Thoracic aorta (tissue), 2 donors: ENCODE data around the gene EPHA6. TPM values are rescaled to one million over a fixed set of nuclear protein-coding genes. Genes with fewer than 3 reads are reported as not detected.

Source experiments
- ATAC-seq: fragments of 150-250 bp; one replicate; pipeline ENCODE4 v1.8.0; 2017; ENCODE audit warnings: low read depth; ENCODE audit not compliant: insufficient number of reproducible peaks, low FRiP score
- DNase-seq: peaks from one replicate; pipeline ENCODE4 v3.0.0-alpha.2; 2020; ENCODE audit warnings: low spot score
- H3K27ac ChIP-seq, 2 donors: fragments of 200-600 bp; sonication (generic); 1 replicate in 1 of 2; 2 replicates in 1 of 2; pipeline ENCODE4 v1.5.1; 2016; ENCODE audit warnings: mild to moderate bottlenecking in 2 of 2, moderate library complexity in 2 of 2
- H3K27me3 ChIP-seq: fragments of 200-600 bp; sonication (generic); replicated peaks from 2 replicates; pipeline ENCODE4 v1.6.0; 2016; ENCODE audit warnings: mild to moderate bottlenecking; ENCODE audit not compliant: insufficient read depth
- H3K36me3 ChIP-seq: fragments of 200-600 bp; sonication (generic); one replicate; pipeline ENCODE4 v1.5.1; 2016
- H3K4me1 ChIP-seq, 2 donors: fragments of 200-600 bp; sonication (generic); 1 replicate in 1 of 2; 2 replicates in 1 of 2; pipeline versions ENCODE4 v1.5.1 to v1.6.0; 2016; ENCODE audit warnings: low read depth in 2 of 2, mild to moderate bottlenecking in 1 of 2; ENCODE audit not compliant: control insufficient read depth in 1 of 2
- H3K4me3 ChIP-seq: fragments of 200-600 bp; sonication (generic); 2 replicates; pipeline ENCODE4 v1.5.1; 2016; ENCODE audit warnings: mild to moderate bottlenecking
- H3K9me3 ChIP-seq: fragments of 200-600 bp; sonication (generic); 2 replicates; pipeline ENCODE4 v1.5.1; 2016
- CTCF ChIP-seq: fragments of 200-600 bp; sonication (generic); IDR thresholded peaks from one replicate; pipeline ENCODE4 v1.5.1; 2019; ENCODE audit warnings: antibody characterized with exemption
- total RNA-seq, 2 donors: library from RNA; depleted of rRNA; stranded (reverse); fragments of >200 nt; gene quantifications; one replicate each; pipeline versions ENCODE4 v1.1.0 to v1.2.3, GENCODE V29; 2016

Gene EPHA6
- total RNA-seq, 2 donors from 2014 or later: 0.71 to 3.2 TPM

- no peaks in the 10 kb centered on the region for H3K27me3 ChIP-seq
- H3K4me3 ChIP-seq: no peak overlapping the region
- no peak for TF ChIP-seq CTCF
- ATAC-seq: no peak
- no peaks in the 10 kb centered on the region for H3K9me3 ChIP-seq
- no peaks in the 10 kb centered on the region for H3K4me1 ChIP-seq
- no peak overlapping the region for H3K27ac ChIP-seq
- no peaks in the 10 kb centered on the region for H3K36me3 ChIP-seq
- DNase-seq: no peak
Measured at GRCh38 chr3:97161169-97161568, 346.8 kb downstream of the EPHA6 start.

DNA sequence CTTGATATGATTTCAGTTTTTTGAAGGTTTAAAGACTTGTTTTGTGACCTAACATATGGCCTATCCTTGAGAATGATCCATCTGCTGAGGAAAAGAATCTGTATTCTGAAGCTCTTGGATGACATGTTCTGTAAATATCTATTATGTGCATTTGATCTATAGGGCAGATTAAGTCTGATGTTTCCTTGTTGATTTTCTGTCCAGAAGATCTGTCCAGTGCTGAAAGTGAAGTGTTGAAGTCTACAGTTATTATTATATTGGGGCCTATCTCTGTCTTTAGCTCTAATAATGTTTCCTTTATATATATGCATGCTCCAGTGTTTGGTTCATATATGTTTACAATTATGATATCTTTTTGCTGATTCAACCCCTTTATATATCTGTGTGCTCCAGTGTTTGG lies 362.8 kb downstream of the EPHA6 start:
- Histone ChIP-seq H3K4me3 (no peak overlapping the region), H3K27me3 (no peaks in the 10 kb centered on the region), H3K4me1 (no peaks in the 10 kb centered on the region), H3K36me3 (no peaks in the 10 kb centered on the region), H3K9me3 (peaks cover 10% of the 10 kb centered on the region), H3K27ac (no peak overlapping the region)
- no peak for TF ChIP-seq CTCF
- DNase-seq (no peak), ATAC-seq (no peak)

GRCh38 chr3:97181704-97182103 lies 367.3 kb downstream of the EPHA6 start:
- TF ChIP-seq CTCF: no peak
- ATAC-seq: no peak
- H3K4me3 ChIP-seq: no peak overlapping the region
- no peaks in the 10 kb centered on the region for H3K4me1 ChIP-seq
- H3K9me3 ChIP-seq: peaks cover 10% of the 10 kb centered on the region
- no peaks in the 10 kb centered on the region for H3K36me3 ChIP-seq
- H3K27ac ChIP-seq: no peak overlapping the region
- no peaks in the 10 kb centered on the region for H3K27me3 ChIP-seq
- no peak for DNase-seq

DNA sequence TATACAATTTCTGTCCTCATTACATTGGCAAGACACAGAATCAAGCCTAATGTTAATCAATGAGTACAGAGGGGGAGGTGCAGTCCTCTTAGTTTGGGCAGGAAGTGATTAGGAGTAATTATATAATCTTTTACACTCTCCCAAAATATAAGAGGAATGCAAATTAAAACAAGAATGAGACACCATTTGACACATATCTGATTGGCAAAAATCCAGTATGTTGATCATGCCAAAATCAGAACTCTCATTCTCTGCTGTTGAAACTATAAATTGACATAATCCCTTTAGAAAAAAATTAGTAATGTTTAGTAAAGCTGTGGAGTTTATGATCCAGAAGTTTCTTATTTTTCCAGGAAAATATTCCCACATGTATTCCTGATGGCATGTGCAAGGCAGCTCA lies 373.4 kb downstream of the EPHA6 start:
- Histone ChIP-seq H3K27ac (no peak overlapping the region), H3K36me3 (no peaks in the 10 kb centered on the region), H3K27me3 (no peaks in the 10 kb centered on the region), H3K4me3 (no peak overlapping the region), H3K9me3 (no peaks in the 10 kb centered on the region), H3K4me1 (no peaks in the 10 kb centered on the region)
- DNase-seq: no peak
- no peak for TF ChIP-seq CTCF
- ATAC-seq: no peak

DNA sequence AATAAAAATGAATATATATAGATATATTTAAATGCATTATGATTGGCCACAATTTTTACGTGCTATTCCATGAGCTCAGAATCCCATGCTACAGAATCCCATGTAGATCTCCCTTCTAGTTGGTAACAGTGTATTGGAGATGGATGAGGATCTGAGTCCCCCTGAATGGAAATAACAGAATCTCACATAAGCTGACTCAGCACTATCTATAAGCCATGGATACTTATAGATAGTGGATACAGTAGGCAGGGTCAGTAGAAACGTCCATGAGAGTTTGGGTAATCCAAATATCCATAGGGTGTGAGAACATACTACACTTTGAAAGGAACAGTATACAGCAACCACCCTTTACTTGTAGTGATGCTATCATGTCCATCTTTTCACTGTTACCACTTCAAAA lies 375.4 kb downstream of the EPHA6 start:
- H3K36me3 ChIP-seq: no peaks in the 10 kb centered on the region
- H3K9me3 ChIP-seq: no peaks in the 10 kb centered on the region
- H3K27me3 ChIP-seq: no peaks in the 10 kb centered on the region
- no peak overlapping the region for H3K27ac ChIP-seq
- H3K4me3 ChIP-seq: no peak overlapping the region
- no peak for ATAC-seq
- no peaks in the 10 kb centered on the region for H3K4me1 ChIP-seq
- no peak for TF ChIP-seq CTCF
- DNase-seq: no peak
